ENCODE results near the gene PTGR3.

GRCh38 chr18:75165926-75166325, 43.0 kb downstream of the PTGR3 start:
- no peak for TF ChIP-seq CTCF (conservative IDR thresholded peaks at IDR 0.05; ENCODE audit: low read depth, low read length)
- TF ChIP-seq EZH2 (IDR thresholded peaks at IDR 0.05; ENCODE audit: borderline replicate concordance, low read depth, low read length, poor library complexity, severe bottlenecking), result no peak

Measured in A673 (cell line).